DMS79 (cell line): ENCODE measurements around the gene NSUN3.
"Not testable (repeated sequence)": the region's sequence is repeated elsewhere in the genome, so short reads cannot be mapped to it uniquely, and the experiment has no call there.

ENCODE experiments used
- DNase-seq: peaks from one replicate; lab custom pipeline; 2025; lab: John Stamatoyannopoulos, UW

The NSUN3 gene

GRCh38 chr3:94062513-94063404 is at the start of gene NSUN3, which contains the start of gene DHFR2:
Gene NSUN3, plus strand, starts transcription at chr3:94063061. Its CDS starts 66 bp downstream, at chr3:94063127.
Gene DHFR2, minus strand, starts transcription at chr3:94062916. Its CDS starts 1,405 bp downstream, at chr3:94061511.
- DNase-seq: peak; percentile 98

- no peak for DNase-seq
Observed at GRCh38 chr3:94015025-94015424, 47.8 kb upstream of the NSUN3 start.

GRCh38 chr3:94019659-94020058 is 43.2 kb upstream of the NSUN3 start:
- no peak for DNase-seq

- no peak for DNase-seq
Observed at GRCh38 chr3:94020293-94020692, 42.6 kb upstream of the NSUN3 start.

GRCh38 chr3:94024385-94024784 is 38.5 kb upstream of the NSUN3 start:
- no peak for DNase-seq

GRCh38 chr3:94026623-94027022 is 36.2 kb upstream of the NSUN3 start:
- no peak for DNase-seq

GRCh38 chr3:94028093-94028837 is 34.6 kb upstream of the NSUN3 start, which contains the start of gene STX19:
Gene STX19, minus strand, starts transcription at chr3:94028597. Its CDS starts 13,328 bp downstream, at chr3:94015269.
- no peak for DNase-seq

- no peak for DNase-seq
Observed at GRCh38 chr3:94036909-94037507, 25.9 kb upstream of the NSUN3 start.

- DNase-seq: no peak
Observed at GRCh38 chr3:94043285-94043684, 19.6 kb upstream of the NSUN3 start.

- not testable (repeated sequence) for DNase-seq
Observed at GRCh38 chr3:94044100-94044936, 18.5 kb upstream of the NSUN3 start.

- no peak for DNase-seq
Observed at GRCh38 chr3:94046533-94046932, 16.3 kb upstream of the NSUN3 start.

- DNase-seq: no peak
Observed at GRCh38 chr3:94049267-94049666, 13.6 kb upstream of the NSUN3 start.

GRCh38 chr3:94050546-94050945 is 12.3 kb upstream of the NSUN3 start:
- DNase-seq: no peak

- DNase-seq: no peak
Observed at GRCh38 chr3:94061297-94061696, 1.6 kb upstream of the NSUN3 start.

- DNase-seq: no peak
Observed at GRCh38 chr3:94063496-94064119, 747 bp downstream of the NSUN3 start.

GRCh38 chr3:94064243-94064860 is 1.5 kb downstream of the NSUN3 start:
- DNase-seq: no peak

GRCh38 chr3:94065122-94065521 is 2.3 kb downstream of the NSUN3 start:
- DNase-seq: no peak

GRCh38 chr3:94065819-94066480 is 3.1 kb downstream of the NSUN3 start:
- no peak for DNase-seq

GRCh38 chr3:94066506-94067500 is 3.9 kb downstream of the NSUN3 start:
- no peak for DNase-seq
